ENCODE data around the gene TIAM1. TPM values are rescaled to one million over a fixed set of nuclear protein-coding genes. Genes with fewer than 3 reads are reported as not detected.

Gene TIAM1
- total and polyA plus RNA-seq, 2 of the 8 experiments (the other 6 are each of a cell fraction or from before 2014, with no cell fraction given), result 10.1 to 30.7 TPM

DNA sequence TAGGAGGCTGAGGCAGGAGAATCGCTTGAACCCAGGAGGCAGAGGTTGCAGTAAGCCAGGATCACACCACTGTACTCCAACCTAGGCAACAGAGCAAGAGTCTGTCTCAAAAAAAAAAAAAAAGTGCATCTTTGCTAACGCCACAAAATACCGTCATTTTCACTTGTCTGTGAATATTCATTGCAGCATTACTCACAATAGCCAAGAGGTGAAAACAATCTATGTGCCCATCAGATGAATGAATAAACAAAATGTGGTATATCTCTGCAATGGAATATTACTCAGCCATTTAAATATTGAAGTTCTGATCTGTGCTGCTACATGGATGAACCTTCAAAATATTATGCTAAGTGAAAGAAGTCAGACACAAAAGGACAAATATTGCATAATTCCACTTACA is 7.9 kb upstream of the TIAM1 start (continued):
- TF ChIP-seq, protein P1, sequence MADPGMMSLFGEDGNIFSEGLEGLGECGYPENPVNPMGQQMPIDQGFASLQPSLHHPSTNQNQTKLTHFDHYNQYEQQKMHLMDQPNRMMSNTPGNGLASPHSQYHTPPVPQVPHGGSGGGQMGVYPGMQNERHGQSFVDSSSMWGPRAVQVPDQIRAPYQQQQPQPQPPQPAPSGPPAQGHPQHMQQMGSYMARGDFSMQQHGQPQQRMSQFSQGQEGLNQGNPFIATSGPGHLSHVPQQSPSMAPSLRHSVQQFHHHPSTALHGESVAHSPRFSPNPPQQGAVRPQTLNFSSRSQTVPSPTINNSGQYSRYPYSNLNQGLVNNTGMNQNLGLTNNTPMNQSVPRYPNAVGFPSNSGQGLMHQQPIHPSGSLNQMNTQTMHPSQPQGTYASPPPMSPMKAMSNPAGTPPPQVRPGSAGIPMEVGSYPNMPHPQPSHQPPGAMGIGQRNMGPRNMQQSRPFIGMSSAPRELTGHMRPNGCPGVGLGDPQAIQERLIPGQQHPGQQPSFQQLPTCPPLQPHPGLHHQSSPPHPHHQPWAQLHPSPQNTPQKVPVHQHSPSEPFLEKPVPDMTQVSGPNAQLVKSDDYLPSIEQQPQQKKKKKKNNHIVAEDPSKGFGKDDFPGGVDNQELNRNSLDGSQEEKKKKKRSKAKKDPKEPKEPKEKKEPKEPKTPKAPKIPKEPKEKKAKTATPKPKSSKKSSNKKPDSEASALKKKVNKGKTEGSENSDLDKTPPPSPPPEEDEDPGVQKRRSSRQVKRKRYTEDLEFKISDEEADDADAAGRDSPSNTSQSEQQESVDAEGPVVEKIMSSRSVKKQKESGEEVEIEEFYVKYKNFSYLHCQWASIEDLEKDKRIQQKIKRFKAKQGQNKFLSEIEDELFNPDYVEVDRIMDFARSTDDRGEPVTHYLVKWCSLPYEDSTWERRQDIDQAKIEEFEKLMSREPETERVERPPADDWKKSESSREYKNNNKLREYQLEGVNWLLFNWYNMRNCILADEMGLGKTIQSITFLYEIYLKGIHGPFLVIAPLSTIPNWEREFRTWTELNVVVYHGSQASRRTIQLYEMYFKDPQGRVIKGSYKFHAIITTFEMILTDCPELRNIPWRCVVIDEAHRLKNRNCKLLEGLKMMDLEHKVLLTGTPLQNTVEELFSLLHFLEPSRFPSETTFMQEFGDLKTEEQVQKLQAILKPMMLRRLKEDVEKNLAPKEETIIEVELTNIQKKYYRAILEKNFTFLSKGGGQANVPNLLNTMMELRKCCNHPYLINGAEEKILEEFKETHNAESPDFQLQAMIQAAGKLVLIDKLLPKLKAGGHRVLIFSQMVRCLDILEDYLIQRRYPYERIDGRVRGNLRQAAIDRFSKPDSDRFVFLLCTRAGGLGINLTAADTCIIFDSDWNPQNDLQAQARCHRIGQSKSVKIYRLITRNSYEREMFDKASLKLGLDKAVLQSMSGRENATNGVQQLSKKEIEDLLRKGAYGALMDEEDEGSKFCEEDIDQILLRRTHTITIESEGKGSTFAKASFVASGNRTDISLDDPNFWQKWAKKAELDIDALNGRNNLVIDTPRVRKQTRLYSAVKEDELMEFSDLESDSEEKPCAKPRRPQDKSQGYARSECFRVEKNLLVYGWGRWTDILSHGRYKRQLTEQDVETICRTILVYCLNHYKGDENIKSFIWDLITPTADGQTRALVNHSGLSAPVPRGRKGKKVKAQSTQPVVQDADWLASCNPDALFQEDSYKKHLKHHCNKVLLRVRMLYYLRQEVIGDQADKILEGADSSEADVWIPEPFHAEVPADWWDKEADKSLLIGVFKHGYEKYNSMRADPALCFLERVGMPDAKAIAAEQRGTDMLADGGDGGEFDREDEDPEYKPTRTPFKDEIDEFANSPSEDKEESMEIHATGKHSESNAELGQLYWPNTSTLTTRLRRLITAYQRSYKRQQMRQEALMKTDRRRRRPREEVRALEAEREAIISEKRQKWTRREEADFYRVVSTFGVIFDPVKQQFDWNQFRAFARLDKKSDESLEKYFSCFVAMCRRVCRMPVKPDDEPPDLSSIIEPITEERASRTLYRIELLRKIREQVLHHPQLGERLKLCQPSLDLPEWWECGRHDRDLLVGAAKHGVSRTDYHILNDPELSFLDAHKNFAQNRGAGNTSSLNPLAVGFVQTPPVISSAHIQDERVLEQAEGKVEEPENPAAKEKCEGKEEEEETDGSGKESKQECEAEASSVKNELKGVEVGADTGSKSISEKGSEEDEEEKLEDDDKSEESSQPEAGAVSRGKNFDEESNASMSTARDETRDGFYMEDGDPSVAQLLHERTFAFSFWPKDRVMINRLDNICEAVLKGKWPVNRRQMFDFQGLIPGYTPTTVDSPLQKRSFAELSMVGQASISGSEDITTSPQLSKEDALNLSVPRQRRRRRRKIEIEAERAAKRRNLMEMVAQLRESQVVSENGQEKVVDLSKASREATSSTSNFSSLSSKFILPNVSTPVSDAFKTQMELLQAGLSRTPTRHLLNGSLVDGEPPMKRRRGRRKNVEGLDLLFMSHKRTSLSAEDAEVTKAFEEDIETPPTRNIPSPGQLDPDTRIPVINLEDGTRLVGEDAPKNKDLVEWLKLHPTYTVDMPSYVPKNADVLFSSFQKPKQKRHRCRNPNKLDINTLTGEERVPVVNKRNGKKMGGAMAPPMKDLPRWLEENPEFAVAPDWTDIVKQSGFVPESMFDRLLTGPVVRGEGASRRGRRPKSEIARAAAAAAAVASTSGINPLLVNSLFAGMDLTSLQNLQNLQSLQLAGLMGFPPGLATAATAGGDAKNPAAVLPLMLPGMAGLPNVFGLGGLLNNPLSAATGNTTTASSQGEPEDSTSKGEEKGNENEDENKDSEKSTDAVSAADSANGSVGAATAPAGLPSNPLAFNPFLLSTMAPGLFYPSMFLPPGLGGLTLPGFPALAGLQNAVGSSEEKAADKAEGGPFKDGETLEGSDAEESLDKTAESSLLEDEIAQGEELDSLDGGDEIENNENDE (IDR thresholded peaks at IDR 0.05; ENCODE audit: insufficient replicate concordance, low read length), result no peak
- TF ChIP-seq RBBP5 (IDR thresholded peaks at IDR 0.05; ENCODE audit: borderline replicate concordance, low read depth, low read length) (no peak), BACH1 (IDR thresholded peaks at IDR 0.05; ENCODE audit: low read length) (no peak), ASH2L (IDR thresholded peaks at IDR 0.05; ENCODE audit: low read length) (no peak), HDAC6 (IDR thresholded peaks at IDR 0.05; ENCODE audit: low read depth, low read length) (no peak), FOSL1 (IDR thresholded peaks at IDR 0.05; ENCODE audit: insufficient read depth, low read depth, low read length) (no peak), CBX5 (IDR thresholded peaks at IDR 0.05; ENCODE audit: low read depth, low read length) (no peak), RAD21 (IDR thresholded peaks at IDR 0.05 in 1 of 2, conservative IDR thresholded peaks at IDR 0.05 in 1 of 2; ENCODE audit: low read depth in 2 of 2, low read length in 2 of 2) (no peak), SP1 (IDR thresholded peaks at IDR 0.05; ENCODE audit: low read depth, low read length) (no peak)
- TF ChIP-seq, protein P2, sequence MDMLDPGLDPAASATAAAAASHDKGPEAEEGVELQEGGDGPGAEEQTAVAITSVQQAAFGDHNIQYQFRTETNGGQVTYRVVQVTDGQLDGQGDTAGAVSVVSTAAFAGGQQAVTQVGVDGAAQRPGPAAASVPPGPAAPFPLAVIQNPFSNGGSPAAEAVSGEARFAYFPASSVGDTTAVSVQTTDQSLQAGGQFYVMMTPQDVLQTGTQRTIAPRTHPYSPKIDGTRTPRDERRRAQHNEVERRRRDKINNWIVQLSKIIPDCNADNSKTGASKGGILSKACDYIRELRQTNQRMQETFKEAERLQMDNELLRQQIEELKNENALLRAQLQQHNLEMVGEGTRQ (IDR thresholded peaks at IDR 0.05; ENCODE audit: low read length), result no peak
